Parathyroid adenoma (tissue), 2 donors: Measurements from ENCODE around the gene IQCE.

Source experiments
- H2AFZ ChIP-seq: fragments of 300-600 bp; sonication (generic); one replicate; pipeline ENCODE4 v1.7.0; 2017; ENCODE audit warnings: antibody characterized with exemption, mild to moderate bottlenecking
- H3K27ac ChIP-seq: fragments of 300-600 bp; sonication (generic); one replicate; pipeline ENCODE4 v1.7.0; 2017
- H3K27me3 ChIP-seq: fragments of 300-600 bp; sonication (generic); one replicate; pipeline ENCODE4 v1.7.0; 2017; ENCODE audit warnings: low read length; ENCODE audit not compliant: control insufficient read depth, insufficient read depth
- H3K36me3 ChIP-seq: fragments of 300-600 bp; sonication (generic); one replicate; pipeline ENCODE4 v1.7.0; 2017; ENCODE audit warnings: low read length; ENCODE audit not compliant: control insufficient read depth, insufficient read depth
- H3K4me1 ChIP-seq: fragments of 300-600 bp; sonication (generic); one replicate; pipeline ENCODE4 v1.7.0; 2017; ENCODE audit warnings: control low read depth
- H3K4me2 ChIP-seq: fragments of 300-600 bp; sonication (generic); one replicate; pipeline ENCODE4 v1.7.0; 2017; ENCODE audit warnings: low read length
- H3K4me3 ChIP-seq: fragments of 300-600 bp; sonication (generic); one replicate; pipeline ENCODE4 v1.7.0; 2017; ENCODE audit warnings: low read depth, low read length
- H3K79me2 ChIP-seq: fragments of 300-600 bp; sonication (generic); one replicate; pipeline ENCODE4 v1.7.0; 2017; ENCODE audit warnings: control low read depth
- H3K9ac ChIP-seq: fragments of 300-600 bp; sonication (generic); one replicate; pipeline ENCODE4 v1.7.0; 2017; ENCODE audit warnings: mild to moderate bottlenecking
- H3K9me3 ChIP-seq: fragments of 300-600 bp; sonication (generic); one replicate; pipeline ENCODE4 v1.7.0; 2017; ENCODE audit warnings: low read length; ENCODE audit not compliant: control insufficient read depth
- TF ChIP-seq, protein P1 (sequence below): fragments of 300-600 bp; sonication (generic); IDR thresholded peaks from one replicate; pipeline ENCODE4 v1.7.0; 2017; ENCODE audit warnings: antibody characterized with exemption, mild to moderate bottlenecking
- donor health status: primary hyperparathyroidism.

Gene IQCE

DNA sequence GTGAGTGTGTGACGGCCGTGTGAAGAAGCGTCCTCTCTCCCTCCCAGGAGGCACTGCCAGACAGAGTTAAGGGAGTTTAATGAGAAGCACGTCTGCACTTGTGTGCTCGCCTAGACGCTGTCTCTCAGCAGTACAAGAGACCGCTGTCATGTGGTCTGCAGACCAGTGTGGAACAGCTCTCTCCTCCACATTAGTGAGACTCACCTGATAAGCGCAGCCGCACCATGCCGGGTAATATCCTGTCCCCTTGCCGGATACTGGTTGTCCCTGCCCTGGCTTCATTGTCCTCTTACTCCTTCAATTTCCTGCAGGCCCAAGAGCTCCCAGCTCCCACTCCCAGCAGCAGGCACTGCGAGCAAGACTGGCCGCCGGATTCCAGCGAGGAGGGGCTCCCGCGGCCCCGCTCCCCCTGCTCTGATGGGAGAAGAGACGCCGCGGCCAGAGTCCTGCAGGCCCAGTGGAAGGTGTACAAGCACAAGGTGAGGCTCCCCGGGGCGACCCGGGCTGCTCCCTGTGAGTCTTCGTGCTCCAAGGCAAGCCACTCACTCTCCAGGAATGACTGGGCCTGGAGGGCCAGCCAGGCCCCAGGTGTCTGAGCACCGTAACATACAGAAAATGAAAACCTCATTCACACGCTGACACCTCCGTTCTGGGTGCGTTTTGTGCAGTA lies 39.5 kb downstream of the IQCE start:
- Histone ChIP-seq H3K9ac (no peak overlapping the region), H3K4me1 (no peaks in the 10 kb centered on the region), H3K4me3 (no peak overlapping the region), H3K79me2 (no peaks in the 10 kb centered on the region), H3K9me3 (no peaks in the 10 kb centered on the region), H3K27me3 (no peaks in the 10 kb centered on the region), H3K4me2 (no peak overlapping the region), H2AFZ (no peak overlapping the region), H3K36me3 (no peaks in the 10 kb centered on the region), H3K27ac (no peak overlapping the region)
- TF ChIP-seq, protein P1, sequence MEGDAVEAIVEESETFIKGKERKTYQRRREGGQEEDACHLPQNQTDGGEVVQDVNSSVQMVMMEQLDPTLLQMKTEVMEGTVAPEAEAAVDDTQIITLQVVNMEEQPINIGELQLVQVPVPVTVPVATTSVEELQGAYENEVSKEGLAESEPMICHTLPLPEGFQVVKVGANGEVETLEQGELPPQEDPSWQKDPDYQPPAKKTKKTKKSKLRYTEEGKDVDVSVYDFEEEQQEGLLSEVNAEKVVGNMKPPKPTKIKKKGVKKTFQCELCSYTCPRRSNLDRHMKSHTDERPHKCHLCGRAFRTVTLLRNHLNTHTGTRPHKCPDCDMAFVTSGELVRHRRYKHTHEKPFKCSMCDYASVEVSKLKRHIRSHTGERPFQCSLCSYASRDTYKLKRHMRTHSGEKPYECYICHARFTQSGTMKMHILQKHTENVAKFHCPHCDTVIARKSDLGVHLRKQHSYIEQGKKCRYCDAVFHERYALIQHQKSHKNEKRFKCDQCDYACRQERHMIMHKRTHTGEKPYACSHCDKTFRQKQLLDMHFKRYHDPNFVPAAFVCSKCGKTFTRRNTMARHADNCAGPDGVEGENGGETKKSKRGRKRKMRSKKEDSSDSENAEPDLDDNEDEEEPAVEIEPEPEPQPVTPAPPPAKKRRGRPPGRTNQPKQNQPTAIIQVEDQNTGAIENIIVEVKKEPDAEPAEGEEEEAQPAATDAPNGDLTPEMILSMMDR: no peak

DNA sequence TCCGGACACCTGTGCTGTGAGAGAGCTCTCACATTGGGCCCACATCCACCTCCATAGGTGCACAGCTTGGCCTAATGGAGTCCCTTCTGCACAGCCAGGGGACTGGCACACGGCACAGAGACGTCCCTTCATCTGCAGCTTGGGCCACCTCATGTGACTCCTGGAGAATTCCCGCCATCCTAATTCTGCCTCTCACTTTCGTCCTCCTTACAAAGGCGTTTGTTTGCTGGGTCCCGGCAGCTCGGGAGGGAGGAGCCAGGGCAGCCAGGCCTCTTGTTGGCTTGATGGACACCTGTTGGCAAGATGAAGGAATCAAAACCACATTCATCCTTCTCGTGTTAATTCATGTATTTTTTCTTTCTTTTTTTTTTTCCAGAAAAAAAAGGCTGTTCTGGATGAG lies 42.3 kb downstream of the IQCE start:
- H3K27me3 ChIP-seq: no peaks in the 10 kb centered on the region
- no peaks in the 10 kb centered on the region for H3K9me3 ChIP-seq
- no peak overlapping the region for H3K9ac ChIP-seq
- H3K79me2 ChIP-seq: no peaks in the 10 kb centered on the region
- H3K4me3 ChIP-seq: no peak overlapping the region
- TF ChIP-seq, protein P1: no peak
- no peaks in the 10 kb centered on the region for H3K4me1 ChIP-seq
- H3K27ac ChIP-seq: no peak overlapping the region
- H3K36me3 ChIP-seq: no peaks in the 10 kb centered on the region
- no peak overlapping the region for H3K4me2 ChIP-seq
- no peak overlapping the region for H2AFZ ChIP-seq

DNA sequence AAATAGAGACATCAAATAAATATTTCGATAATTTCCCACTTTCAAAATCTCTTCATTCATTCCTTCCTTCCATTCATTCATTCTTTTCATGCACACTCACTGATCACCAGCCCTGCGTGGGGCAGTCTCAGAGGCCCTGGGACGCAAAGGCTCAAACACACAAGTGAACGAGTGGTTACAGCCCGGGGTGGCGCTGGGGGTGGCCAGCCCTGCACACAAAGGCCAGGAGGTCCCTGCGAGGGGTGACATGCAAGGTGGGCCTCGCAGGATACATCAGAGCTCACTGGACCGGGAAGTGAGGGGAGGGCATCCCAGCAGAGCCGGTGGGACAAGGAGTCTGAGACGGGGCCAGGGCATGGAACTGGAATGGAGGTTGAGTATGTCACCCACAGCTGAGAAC lies 43.1 kb downstream of the IQCE start:
- no peak overlapping the region for H3K4me3 ChIP-seq
- no peaks in the 10 kb centered on the region for H3K9me3 ChIP-seq
- no peaks in the 10 kb centered on the region for H3K4me1 ChIP-seq
- no peaks in the 10 kb centered on the region for H3K79me2 ChIP-seq
- TF ChIP-seq, protein P1: no peak
- no peaks in the 10 kb centered on the region for H3K27me3 ChIP-seq
- H3K27ac ChIP-seq: no peak overlapping the region
- no peak overlapping the region for H3K9ac ChIP-seq
- no peaks in the 10 kb centered on the region for H3K36me3 ChIP-seq
- H3K4me2 ChIP-seq: no peak overlapping the region
- H2AFZ ChIP-seq: no peak overlapping the region

DNA sequence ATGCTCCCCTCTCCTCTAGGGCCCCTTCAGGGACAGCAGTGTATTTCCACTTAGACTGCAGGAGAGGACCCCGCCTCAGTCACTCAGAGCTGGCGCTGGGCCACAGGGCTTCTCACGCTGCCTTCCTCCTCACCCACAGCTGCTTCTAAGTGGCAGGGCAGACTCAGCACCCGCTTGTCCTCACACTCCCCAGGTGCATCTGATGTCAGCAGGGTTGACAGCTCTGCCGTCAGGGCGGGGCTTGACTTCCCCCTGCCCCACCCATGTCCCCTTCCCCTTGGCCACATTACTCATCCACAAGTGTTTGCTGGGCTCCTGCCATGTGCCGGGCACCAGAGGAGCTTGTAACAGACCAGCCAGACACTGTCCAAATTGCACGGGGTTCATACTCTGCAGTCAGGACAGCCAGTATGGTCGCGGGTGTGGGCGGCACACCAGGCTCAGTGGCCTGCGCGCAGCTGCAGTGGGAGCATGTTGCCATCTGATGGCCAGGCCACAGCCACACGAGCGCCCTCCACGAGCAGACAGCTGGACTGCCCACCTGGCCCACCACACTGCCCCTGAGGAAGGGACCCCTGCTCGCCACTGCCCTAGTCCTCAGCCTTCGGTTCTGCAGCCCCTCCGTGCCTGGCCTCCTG lies 43.7 kb downstream of the IQCE start:
- no peak overlapping the region for H3K27ac ChIP-seq

More for the DNA sequence above, 43.7 kb downstream of the IQCE start:
- no peak overlapping the region for H3K4me2 ChIP-seq
- H3K9ac ChIP-seq: no peak overlapping the region
- no peaks in the 10 kb centered on the region for H3K4me1 ChIP-seq
- no peaks in the 10 kb centered on the region for H3K27me3 ChIP-seq
- no peak overlapping the region for H3K4me3 ChIP-seq
- TF ChIP-seq, protein P1: no peak
- H3K36me3 ChIP-seq: no peaks in the 10 kb centered on the region
- no peak overlapping the region for H2AFZ ChIP-seq
- H3K9me3 ChIP-seq: no peaks in the 10 kb centered on the region
- no peaks in the 10 kb centered on the region for H3K79me2 ChIP-seq
